LHCN-M2 (cell line): Measurements from ENCODE around the gene MVD. TPM values are rescaled to one million over a fixed set of nuclear protein-coding genes. Genes with fewer than 3 reads are reported as not detected.

ENCODE experiments used
- DNase-seq: peaks from one replicate; pipeline ENCODE4 v3.0.0-alpha.2; 2012; ENCODE audit warnings: low read depth
- polyA plus RNA-seq: library from polyadenylated mRNA; unstranded; fragments of >200 nt; gene quantifications from one replicate; pipeline ENCODE4 v1.2.1, GENCODE V29; 2012; ENCODE audit warnings: missing spikeins
- total RNA-seq: library from RNA; depleted of rRNA; stranded (reverse); fragments of >200 nt; gene quantifications from 2 replicates; pipeline ENCODE4 v1.2.3, GENCODE V29; 2014; rRNA removed

MVD gene
- 31.8 and 37.8 TPM in 2 replicates for total RNA-seq
- polyA plus RNA-seq: 59.0 TPM

- DNase-seq: peak; percentile 96
These were observed at the start of gene MVD for GRCh38 chr16:88662843-88663606. MVD (minus strand) TSS chr16:88663091; CDS start chr16:88663080, 11 bp downstream.

GRCh38 chr16:88712362-88712979 lies 49.6 kb upstream of the MVD start:
- DNase-seq: no peak

- no peak for DNase-seq
These were observed 49.0 kb upstream of the MVD start for GRCh38 chr16:88711750-88712340.

- DNase-seq: no peak
These were observed 47.7 kb upstream of the MVD start for GRCh38 chr16:88710556-88710955.

- no peak for DNase-seq
These were observed 44.3 kb upstream of the MVD start for GRCh38 chr16:88706965-88707826.

GRCh38 chr16:88706229-88706964 lies 43.5 kb upstream of the MVD start, which contains the start of the genes CTU2 and RNF166:
CTU2 (plus strand) TSS chr16:88706503; CDS start chr16:88706531, 28 bp downstream.
RNF166 (minus strand) TSS chr16:88706408; CDS start chr16:88706325, 83 bp downstream.
- DNase-seq: peak; percentile 79

GRCh38 chr16:88705801-88706228 lies 42.9 kb upstream of the MVD start:
- DNase-seq: no peak

GRCh38 chr16:88705076-88705684 lies 42.3 kb upstream of the MVD start:
- DNase-seq: no peak

- no peak for DNase-seq
These were observed 40.8 kb upstream of the MVD start for GRCh38 chr16:88703486-88704309.

GRCh38 chr16:88702371-88703210 lies 39.7 kb upstream of the MVD start:
- no peak for DNase-seq

- DNase-seq: no peak
These were observed 38.9 kb upstream of the MVD start for GRCh38 chr16:88701581-88702370.

- DNase-seq: peak; percentile 34
These were observed 38.0 kb upstream of the MVD start for GRCh38 chr16:88700636-88701482.

GRCh38 chr16:88700322-88700635 lies 37.4 kb upstream of the MVD start:
- DNase-seq: no peak

GRCh38 chr16:88699180-88699579 lies 36.3 kb upstream of the MVD start:
- DNase-seq: no peak

- DNase-seq: no peak
These were observed 35.8 kb upstream of the MVD start for GRCh38 chr16:88698646-88699045.

- DNase-seq: no peak
These were observed 35.1 kb upstream of the MVD start for GRCh38 chr16:88697831-88698615.
